ENCODE data around the gene LGSN. TPM values are rescaled to one million over a fixed set of nuclear protein-coding genes. Genes with fewer than 3 reads are reported as not detected.
"Not testable (repeated sequence)": the region's sequence is repeated elsewhere in the genome, so short reads cannot be mapped to it uniquely, and the experiment has no call there.

The LGSN gene
- total RNA-seq, 1 donor from 2014 or later, result not detected

DNA sequence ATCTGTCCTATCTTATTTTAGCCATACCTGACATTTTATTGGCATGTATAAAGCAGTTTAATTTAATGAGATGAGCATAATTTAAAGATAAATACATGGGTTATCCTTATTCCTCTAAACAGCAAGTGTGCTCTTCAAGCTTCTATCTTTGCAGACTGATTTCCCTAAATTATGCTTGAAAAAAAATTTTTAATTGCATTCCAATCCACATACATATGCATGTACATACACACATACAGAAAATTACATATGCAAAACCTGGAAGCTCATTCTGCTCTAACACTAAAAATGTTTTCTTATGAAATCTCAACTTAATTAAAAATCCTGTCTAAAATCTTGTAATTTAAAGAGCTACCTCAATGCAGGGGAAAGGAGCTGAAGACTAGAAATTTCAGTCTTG, 73.2 kb downstream of the LGSN start:
- no peak for DNase-seq (ENCODE audit: extremely low read depth, low read depth, low spot score)

GRCh38 chr6:63245909-63246308, 73.9 kb downstream of the LGSN start:
- no peak for DNase-seq (ENCODE audit: extremely low read depth, low read depth, low spot score)

- DNase-seq (ENCODE audit: extremely low read depth, low read depth, low spot score), result no peak
Measured at GRCh38 chr6:63245420-63245819, 74.4 kb downstream of the LGSN start.

DNA sequence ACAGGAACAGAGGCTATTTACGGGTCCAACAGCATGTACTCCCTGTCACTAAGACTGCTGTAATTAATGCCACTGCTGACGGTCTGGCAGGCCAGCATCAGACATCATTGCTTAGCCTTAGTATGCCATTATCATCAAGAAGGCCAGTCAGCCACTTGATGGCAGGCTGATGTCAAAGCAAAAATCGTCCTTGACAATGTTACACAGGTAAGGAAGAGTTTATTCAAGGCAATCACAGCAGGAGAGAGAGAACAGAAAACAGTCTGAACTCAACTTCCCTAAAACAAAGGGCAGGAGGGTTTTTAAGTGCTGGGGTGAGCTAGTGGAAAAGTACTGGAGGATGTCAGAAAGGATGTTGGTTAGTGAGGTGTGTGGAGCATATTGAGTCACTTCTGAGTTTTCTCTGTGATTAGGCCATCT, 83.4 kb downstream of the LGSN start:
- no peak for DNase-seq (ENCODE audit: extremely low read depth, low read depth, low spot score)

DNA sequence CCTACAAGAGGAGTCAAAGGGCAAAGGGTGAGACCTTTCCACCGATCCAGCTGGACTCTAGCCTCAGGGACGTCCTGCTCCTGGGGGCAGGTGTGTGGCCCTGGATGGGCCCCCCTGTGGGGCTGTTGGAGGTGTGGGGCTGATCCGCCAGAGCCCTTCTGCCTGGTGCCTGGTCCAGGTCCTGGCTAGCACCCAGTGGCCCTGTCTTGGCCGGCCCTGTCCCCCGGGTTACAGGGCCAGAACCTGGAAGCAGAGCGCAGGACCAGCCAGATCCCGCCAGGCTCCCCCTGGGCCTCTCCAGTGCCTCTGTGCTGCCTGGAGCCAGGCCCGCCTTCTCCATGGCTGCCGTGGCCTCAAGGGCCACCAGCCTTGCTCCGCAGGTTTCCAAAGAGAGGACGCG, 89.3 kb downstream of the LGSN start:
- DNase-seq (ENCODE audit: extremely low read depth, low read depth, low spot score), result not testable (repeated sequence)

DNA sequence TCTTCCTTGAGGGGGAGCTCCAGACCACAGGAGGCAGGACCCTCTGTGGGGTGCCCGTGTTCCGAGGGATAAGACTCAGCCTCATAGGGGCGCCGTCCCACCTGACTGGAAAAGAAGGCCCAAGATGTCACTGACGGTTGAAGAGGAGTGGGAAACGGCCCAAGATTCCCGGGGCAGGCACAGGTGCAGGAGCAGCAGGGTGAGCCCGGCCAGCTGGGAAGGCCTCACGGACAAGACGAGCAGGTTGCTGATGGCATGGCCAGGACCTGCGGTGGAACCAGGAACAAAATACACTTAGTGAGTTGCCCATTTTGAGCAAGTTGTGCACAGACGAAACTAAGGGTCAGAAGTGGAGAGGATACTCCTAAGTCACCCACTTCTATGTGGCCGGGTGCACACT, 89.8 kb downstream of the LGSN start:
- DNase-seq (ENCODE audit: extremely low read depth, low read depth, low spot score), result not testable (repeated sequence)

DNA sequence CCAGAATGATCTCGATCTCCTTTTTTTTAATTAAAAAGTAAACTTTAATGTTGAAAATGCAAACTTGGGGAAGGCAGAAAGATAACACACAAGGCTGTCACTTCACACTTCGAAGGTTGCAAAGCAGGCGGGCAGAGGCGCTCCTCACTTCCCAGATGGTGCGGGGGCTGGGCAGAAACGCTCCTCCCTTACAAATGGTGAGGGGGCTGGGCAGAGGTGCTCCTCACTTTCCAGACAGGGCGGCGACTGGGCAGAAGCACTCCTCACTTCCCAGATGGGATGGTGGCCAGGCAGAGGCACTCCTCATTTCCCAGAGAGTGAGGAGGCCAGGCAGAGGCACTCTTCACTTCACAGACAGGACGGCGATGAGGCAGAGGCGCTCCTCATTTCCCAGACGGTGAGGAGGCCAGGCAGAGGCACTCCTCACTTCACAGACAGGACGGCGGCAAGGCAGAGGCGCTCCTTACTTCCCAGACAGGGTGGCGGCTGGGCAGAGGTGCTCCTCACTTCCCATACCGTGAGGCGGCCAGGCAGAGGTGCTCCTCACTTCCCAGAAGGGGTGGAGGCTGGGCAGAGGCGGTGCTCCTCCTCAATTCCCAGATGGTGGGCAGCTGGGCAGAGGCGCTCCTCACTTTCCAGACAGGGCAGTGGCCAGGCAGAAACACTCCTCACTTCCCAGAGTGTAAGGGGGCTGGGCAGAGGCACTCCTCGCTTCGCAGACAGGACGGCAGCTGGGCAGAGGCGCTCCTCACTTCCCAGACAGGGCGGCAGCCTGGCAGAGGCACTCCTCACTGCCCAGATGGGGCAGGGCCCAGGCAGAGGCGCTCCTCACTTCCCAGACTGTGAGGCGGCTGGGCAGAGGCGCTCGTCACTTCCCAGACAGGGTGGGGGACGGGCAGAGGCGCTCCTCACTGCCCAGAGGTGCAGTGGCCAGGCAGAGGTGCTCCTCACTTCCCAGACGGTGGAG, 91.6 kb downstream of the LGSN start:
- DNase-seq (ENCODE audit: extremely low read depth, low read depth, low spot score), result not testable (repeated sequence)

- not testable (repeated sequence) for DNase-seq (ENCODE audit: extremely low read depth, low read depth, low spot score)
Measured at GRCh38 chr6:63225987-63226386, 93.8 kb downstream of the LGSN start.

Other genes with a start within 250 kb of the LGSN start
- gene FKBP1C, start 108.5 kb downstream of the LGSN start, total RNA-seq, result 0.41 and 0.73 TPM in 2 replicates

All from glomerular endothelial cell (primary cell).